Thyroid gland (tissue), 4 donors: ENCODE results near the gene ATRAID.

Experiments used
- POLR2A ChIP-seq, 2 donors: fragments of 450-650 bp; IDR thresholded peaks; one replicate each; pipeline ENCODE4 v1.6.1; 2017; ENCODE audit warnings: antibody characterized with exemption in 2 of 2, mild to moderate bottlenecking in 2 of 2, moderate library complexity in 1 of 2
- TF ChIP-seq, protein P1 (sequence below), 6 experiments: fragments of 200-600 bp in 3 of 6; fragments of 450-650 bp in 3 of 6; sonication (generic) in 3 of 6; IDR thresholded peaks; one replicate each; pipeline ENCODE4 v1.5.1; 2016 to 2019; ENCODE audit warnings: antibody characterized with exemption in 6 of 6, mild to moderate bottlenecking in 2 of 6, inconsistent platforms in 1 of 6, moderate library complexity in 1 of 6

DNA sequence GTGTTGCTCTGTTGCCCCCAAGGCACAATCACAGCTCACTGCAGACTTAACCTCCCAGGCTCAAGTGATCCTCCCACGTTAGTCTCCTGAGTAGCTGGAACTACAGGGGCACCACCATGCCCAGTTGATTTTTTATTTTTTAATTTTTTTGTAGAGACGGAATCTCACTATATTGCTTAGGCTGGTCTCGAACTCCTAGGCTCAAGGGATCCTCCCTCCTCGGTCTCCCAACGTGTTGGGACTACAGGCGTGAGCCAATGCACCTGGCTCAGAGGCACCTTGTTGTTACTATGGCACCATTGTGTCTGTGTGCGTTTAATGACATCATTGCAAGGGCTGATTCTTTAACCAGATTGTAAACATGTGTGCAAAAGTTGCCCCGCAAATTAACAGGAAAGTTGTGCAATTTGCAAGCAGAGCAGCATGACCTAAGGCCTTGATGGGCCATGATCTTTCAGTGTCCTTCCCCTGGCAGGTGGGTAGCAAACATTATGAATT lies 40.4 kb upstream of the ATRAID start:
- TF ChIP-seq, protein P1, sequence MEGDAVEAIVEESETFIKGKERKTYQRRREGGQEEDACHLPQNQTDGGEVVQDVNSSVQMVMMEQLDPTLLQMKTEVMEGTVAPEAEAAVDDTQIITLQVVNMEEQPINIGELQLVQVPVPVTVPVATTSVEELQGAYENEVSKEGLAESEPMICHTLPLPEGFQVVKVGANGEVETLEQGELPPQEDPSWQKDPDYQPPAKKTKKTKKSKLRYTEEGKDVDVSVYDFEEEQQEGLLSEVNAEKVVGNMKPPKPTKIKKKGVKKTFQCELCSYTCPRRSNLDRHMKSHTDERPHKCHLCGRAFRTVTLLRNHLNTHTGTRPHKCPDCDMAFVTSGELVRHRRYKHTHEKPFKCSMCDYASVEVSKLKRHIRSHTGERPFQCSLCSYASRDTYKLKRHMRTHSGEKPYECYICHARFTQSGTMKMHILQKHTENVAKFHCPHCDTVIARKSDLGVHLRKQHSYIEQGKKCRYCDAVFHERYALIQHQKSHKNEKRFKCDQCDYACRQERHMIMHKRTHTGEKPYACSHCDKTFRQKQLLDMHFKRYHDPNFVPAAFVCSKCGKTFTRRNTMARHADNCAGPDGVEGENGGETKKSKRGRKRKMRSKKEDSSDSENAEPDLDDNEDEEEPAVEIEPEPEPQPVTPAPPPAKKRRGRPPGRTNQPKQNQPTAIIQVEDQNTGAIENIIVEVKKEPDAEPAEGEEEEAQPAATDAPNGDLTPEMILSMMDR (IDR thresholded peaks at IDR 0.05), result no peak
- no peak for TF ChIP-seq POLR2A (IDR thresholded peaks at IDR 0.05)
